Stromal cell of bone marrow (primary cell): Measurements from ENCODE around the gene PTPRG.
"Not testable (repeated sequence)": the region's sequence is repeated elsewhere in the genome, so short reads cannot be mapped to it uniquely, and the experiment has no call there.

Source experiments
- DNase-seq: peaks from one replicate; pipeline ENCODE4 v3.0.0-alpha.2; 2012; ENCODE audit warnings: low read depth

Gene PTPRG

GRCh38 chr3:61725851-61726333 lies 164.5 kb downstream of the PTPRG start:
- peak; percentile 20 for DNase-seq

GRCh38 chr3:61727435-61727834 lies 166.1 kb downstream of the PTPRG start:
- DNase-seq: no peak

GRCh38 chr3:61729038-61729634 lies 167.8 kb downstream of the PTPRG start:
- DNase-seq: no peak

GRCh38 chr3:61730056-61730455 lies 168.7 kb downstream of the PTPRG start:
- no peak for DNase-seq

GRCh38 chr3:61730577-61731231 lies 169.3 kb downstream of the PTPRG start:
- DNase-seq: no peak

GRCh38 chr3:61733000-61733399 lies 171.6 kb downstream of the PTPRG start:
- DNase-seq: no peak

GRCh38 chr3:61733876-61734275 lies 172.5 kb downstream of the PTPRG start:
- no peak for DNase-seq

- DNase-seq: no peak
Measured at GRCh38 chr3:61734749-61735686, 173.6 kb downstream of the PTPRG start.

GRCh38 chr3:61736506-61736905 lies 175.1 kb downstream of the PTPRG start:
- no peak for DNase-seq

GRCh38 chr3:61739640-61740039 lies 178.3 kb downstream of the PTPRG start:
- DNase-seq: no peak

- no peak for DNase-seq
Measured at GRCh38 chr3:61740494-61740893, 179.1 kb downstream of the PTPRG start.

GRCh38 chr3:61741551-61741950 lies 180.2 kb downstream of the PTPRG start:
- no peak for DNase-seq

- DNase-seq: no peak
Measured at GRCh38 chr3:61742006-61742405, 180.6 kb downstream of the PTPRG start.

- DNase-seq: no peak
Measured at GRCh38 chr3:61743067-61743466, 181.7 kb downstream of the PTPRG start.

GRCh38 chr3:61743686-61744242 lies 182.4 kb downstream of the PTPRG start:
- DNase-seq: no peak

GRCh38 chr3:61748288-61748687 lies 186.9 kb downstream of the PTPRG start:
- DNase-seq: no peak

- no peak for DNase-seq
Measured at GRCh38 chr3:61750766-61751165, 189.4 kb downstream of the PTPRG start.

- no peak for DNase-seq
Measured at GRCh38 chr3:61758839-61759238, 197.5 kb downstream of the PTPRG start.

GRCh38 chr3:61760783-61761182 lies 199.4 kb downstream of the PTPRG start:
- not testable (repeated sequence) for DNase-seq

GRCh38 chr3:61761694-61762430 lies 200.5 kb downstream of the PTPRG start:
- DNase-seq: peak; percentile 12

GRCh38 chr3:61765157-61765876 lies 203.9 kb downstream of the PTPRG start:
- DNase-seq: no peak
